GM19099 (cell line): ENCODE data around the gene PPIL4.

Experiments used
- POLR2A ChIP-seq: IDR thresholded peaks from 3 replicates; pipeline ENCODE4 v1.6.1; 2011; ENCODE audit warnings: low read depth; ENCODE audit not compliant: insufficient read length; ENCODE audit errors: extremely low read depth

The PPIL4 gene

GRCh38 chr6:149478631-149479314 lies 67.1 kb downstream of the PPIL4 start:
- no peak for TF ChIP-seq POLR2A

- TF ChIP-seq POLR2A, result no peak
Measured at GRCh38 chr6:149477544-149477943, 68.3 kb downstream of the PPIL4 start.

- TF ChIP-seq POLR2A, result no peak
Measured at GRCh38 chr6:149476789-149477455, 68.9 kb downstream of the PPIL4 start.

GRCh38 chr6:149474108-149474935 lies 71.5 kb downstream of the PPIL4 start:
- TF ChIP-seq POLR2A, result no peak

GRCh38 chr6:149473080-149474052 lies 72.5 kb downstream of the PPIL4 start:
- no peak for TF ChIP-seq POLR2A

GRCh38 chr6:149472241-149472640 lies 73.6 kb downstream of the PPIL4 start:
- no peak for TF ChIP-seq POLR2A

GRCh38 chr6:149471801-149472200 lies 74.0 kb downstream of the PPIL4 start:
- no peak for TF ChIP-seq POLR2A

- TF ChIP-seq POLR2A, result no peak
Measured at GRCh38 chr6:149470948-149471347, 74.9 kb downstream of the PPIL4 start.

GRCh38 chr6:149468179-149468578 lies 77.7 kb downstream of the PPIL4 start:
- TF ChIP-seq POLR2A, result peak; percentile 23

GRCh38 chr6:149467265-149467664 lies 78.6 kb downstream of the PPIL4 start:
- no peak for TF ChIP-seq POLR2A

GRCh38 chr6:149464411-149464810 lies 81.4 kb downstream of the PPIL4 start:
- TF ChIP-seq POLR2A, result no peak

- TF ChIP-seq POLR2A, result no peak
Measured at GRCh38 chr6:149463781-149464180, 82.1 kb downstream of the PPIL4 start.

- TF ChIP-seq POLR2A, result no peak
Measured at GRCh38 chr6:149461670-149462069, 84.2 kb downstream of the PPIL4 start.

GRCh38 chr6:149459761-149460160 lies 86.1 kb downstream of the PPIL4 start:
- no peak for TF ChIP-seq POLR2A
